ENCODE results near the gene CD160. TPM values are rescaled to one million over a fixed set of nuclear protein-coding genes. Genes with fewer than 3 reads are reported as not detected.
A peak's percentile ranks its signal among the peaks of the same experiment; 100 is the strongest.
"Not testable (repeated sequence)": the region's sequence is repeated elsewhere in the genome, so short reads cannot be mapped to it uniquely, and the experiment has no call there.

Gene CD160
- total RNA-seq, 2 experiments from 2014 or later, result not detected

DNA sequence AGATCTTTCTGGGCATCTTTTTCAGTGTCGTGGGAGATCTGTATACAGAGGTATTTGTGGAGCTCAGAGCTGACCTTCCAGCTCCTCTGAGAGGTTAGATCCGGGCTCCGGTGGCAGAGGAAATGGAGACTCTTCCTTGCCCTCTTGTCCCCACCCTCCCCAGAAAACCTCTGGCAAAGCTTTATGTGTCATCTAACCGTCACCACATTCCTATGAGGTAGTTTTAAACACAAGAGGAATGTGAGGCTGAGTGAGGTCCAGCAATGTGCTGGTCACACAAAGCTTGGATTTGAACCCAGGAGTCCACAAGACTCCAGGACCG is 1.2 kb downstream of the CD160 start:
- H3K27me3 Mint-ChIP-seq, result peaks cover 17% of the 10 kb centered on the region
- DNase-seq, result no peak

DNA sequence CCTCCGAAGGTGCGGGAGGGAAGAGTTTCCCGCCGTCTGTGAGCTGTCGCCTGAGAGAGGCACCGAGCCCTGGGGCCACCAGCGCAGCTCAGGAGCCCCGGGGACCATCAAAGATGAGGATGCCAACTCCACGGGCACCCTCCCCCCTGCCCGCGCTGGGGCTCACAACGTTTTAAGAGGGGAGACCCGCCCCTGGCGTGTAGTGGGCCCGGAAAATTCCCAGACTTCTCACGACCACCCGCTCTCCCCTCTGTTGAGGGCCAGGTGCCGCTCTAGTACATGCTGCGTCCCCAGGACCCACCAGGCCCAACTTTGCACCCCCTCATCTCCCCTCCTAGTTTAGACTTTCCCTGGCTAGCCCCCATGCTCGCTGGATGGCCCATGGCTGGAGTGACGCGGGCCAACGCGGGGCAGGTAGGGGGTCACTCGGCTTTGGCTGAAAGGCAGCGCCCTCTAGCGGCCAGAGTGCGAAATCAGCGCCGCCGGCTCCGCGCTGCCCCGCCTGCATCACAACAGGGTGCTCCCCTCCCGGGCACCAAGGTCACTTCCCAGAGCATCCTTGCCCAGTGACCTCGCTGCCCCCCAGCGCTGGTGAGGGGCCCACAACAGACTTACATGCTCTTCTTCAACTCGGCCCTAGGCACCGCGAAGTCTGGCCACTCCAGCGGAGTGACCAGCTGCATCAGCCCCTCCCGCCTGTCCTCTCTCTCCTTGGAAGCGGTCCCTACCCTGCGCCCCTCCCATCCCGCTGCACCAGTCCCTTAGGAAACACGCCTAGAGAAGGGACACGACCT is 1.8 kb downstream of the CD160 start:
- peak overlapping the region; percentile 24 for H3K4me3 Mint-ChIP-seq
- ChIA-PET CTCF (interaction anchor here (0.6 to 1.8 kb wide), 13 partner anchors 10 to 282 kb away, joined by 3 to 9 read pairs (median 3); no protein-coding TSS in a partner anchor), POLR2A (no interaction called here)
- peak; percentile 75 for DNase-seq
- no peaks in the 10 kb centered on the region for H3K9me3 Mint-ChIP-seq
- H3K27ac Mint-ChIP-seq, result no peak overlapping the region
- H3K36me3 Mint-ChIP-seq (ENCODE audit: low read depth), result no peaks in the 10 kb centered on the region
- H3K4me1 Mint-ChIP-seq, result peaks cover 28% of the 10 kb centered on the region
- peaks cover 17% of the 10 kb centered on the region for H3K27me3 Mint-ChIP-seq

More for the DNA sequence above, 1.2 kb downstream of the CD160 start:
- H3K27ac Mint-ChIP-seq, result no peak overlapping the region
- ChIA-PET POLR2A (no interaction called here), CTCF (interaction anchor here (0.6 to 1.8 kb wide), 9 partner anchors 11 to 291 kb away, joined by 3 to 7 read pairs (median 3); no protein-coding TSS in a partner anchor)
- H3K9me3 Mint-ChIP-seq, result no peaks in the 10 kb centered on the region
- peaks cover 28% of the 10 kb centered on the region for H3K4me1 Mint-ChIP-seq
- no peaks in the 10 kb centered on the region for H3K36me3 Mint-ChIP-seq (ENCODE audit: low read depth)
- H3K4me3 Mint-ChIP-seq, result no peak overlapping the region

DNA sequence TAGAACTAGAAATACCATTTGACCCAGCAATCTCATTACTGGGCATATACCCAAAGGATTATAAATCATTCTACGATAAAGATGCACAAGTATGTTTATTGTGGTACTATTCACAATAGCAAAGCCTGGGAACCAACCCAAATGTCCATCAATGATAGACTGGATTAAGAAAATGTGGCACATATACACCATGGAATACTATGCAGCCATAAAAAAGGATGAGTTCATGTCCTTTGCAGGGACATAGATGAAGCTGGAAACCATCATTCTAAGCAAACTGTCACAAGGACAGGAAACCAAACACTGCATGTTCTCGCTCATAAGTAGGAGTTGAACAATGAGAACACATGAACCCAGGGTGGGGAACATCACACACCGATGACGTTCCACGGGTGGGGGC is 6.9 kb downstream of the CD160 start:
- Mint-ChIP-seq H3K4me1 (peaks cover 13% of the 10 kb centered on the region), H3K27me3 (peaks cover 13% of the 10 kb centered on the region)
- H3K36me3 Mint-ChIP-seq (ENCODE audit: low read depth); DNase-seq; H3K27ac Mint-ChIP-seq; POLR2A ChIA-PET; H3K4me3 Mint-ChIP-seq; H3K9me3 Mint-ChIP-seq: not testable (repeated sequence)
- CTCF ChIA-PET, result interaction anchor here (1.0 kb wide), 1 partner anchor 9 kb away, joined by 3 read pairs; no protein-coding TSS in a partner anchor

DNA sequence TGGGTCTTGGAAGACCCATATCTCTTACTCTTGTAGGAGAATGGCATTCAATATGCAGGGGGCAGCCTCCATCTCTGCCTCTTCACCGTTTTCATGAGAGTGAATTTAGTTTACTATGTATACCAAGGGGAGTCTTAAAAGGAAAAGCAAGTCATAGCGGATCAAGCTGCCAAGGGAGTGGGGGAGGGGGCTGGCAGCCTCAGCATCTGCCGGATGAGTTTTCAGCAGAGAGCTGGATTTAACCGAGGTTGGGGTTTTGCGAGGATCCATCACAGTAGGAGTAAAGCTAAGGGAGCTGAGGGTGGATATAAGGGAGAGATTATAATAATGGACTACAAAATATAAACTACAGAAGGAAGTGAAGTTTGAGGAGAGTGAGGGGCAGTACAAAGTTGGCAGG is 9.9 kb downstream of the CD160 start:
- no peak for DNase-seq
- ChIA-PET CTCF (no interaction called here), POLR2A (no interaction called here)
- Mint-ChIP-seq H3K27ac (no peak overlapping the region), H3K36me3 (ENCODE audit: low read depth) (no peaks in the 10 kb centered on the region), H3K27me3 (no peaks in the 10 kb centered on the region), H3K4me1 (peaks cover 7% of the 10 kb centered on the region), H3K9me3 (no peaks in the 10 kb centered on the region), H3K4me3 (no peak overlapping the region)

DNA sequence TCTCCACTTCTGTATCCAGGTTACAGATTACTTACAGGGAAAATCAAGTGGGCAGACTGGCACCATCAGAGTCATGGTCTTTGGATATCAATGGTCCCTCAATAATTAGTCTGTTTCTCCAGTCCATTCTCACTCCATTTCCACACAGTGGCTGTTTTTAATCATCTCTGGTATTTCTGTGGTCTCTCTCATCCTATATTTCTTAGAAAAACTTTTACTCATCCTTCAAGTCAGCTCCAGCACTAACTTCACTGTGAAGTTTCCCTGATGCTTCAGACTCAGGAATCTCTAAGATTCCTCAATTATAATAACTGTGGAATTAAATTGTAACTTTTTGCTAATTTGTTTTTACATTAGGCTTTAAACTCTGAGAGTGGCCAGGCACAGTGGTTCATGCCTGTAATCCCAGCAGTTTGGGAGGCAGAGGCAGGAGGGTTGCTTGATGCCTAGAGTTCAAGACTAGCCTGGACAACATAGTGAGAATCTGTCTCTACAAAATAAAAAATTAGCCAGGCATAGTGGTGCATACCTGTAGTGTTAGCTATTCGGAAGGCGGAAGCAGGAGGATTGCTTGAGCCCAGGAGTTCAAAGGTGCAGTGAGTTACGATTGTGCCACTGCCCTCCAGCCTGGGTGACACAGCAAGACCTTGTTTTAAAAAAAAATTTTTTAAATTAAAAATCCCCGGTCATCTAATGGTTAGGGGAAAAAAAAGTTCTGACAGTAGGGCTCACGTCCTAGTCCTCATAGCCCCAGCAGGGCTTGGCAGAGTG is 10.6 kb downstream of the CD160 start:
- H3K4me3 Mint-ChIP-seq, result no peak overlapping the region

DNA sequence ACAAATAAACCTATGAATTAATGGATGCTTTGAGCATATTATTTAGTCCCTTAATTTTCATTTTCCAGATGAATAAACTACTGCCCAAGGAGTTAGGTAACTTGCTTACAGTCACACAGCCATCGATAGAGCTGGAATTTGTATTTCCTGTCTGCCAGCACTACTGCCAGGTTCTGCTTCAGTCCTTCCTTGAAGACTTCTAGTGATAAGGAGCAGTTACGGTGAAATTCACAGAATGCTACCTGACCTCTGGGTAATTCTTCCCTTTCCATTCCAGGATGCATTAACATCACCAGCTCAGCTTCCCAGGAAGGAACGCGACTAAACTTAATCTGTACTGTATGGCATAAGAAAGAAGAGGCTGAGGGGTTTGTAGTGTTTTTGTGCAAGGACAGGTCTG is 11.2 kb downstream of the CD160 start:
- no peaks in the 10 kb centered on the region for H3K9me3 Mint-ChIP-seq
- H3K4me1 Mint-ChIP-seq, result peaks cover 7% of the 10 kb centered on the region
- no peak overlapping the region for H3K27ac Mint-ChIP-seq
- no peaks in the 10 kb centered on the region for H3K27me3 Mint-ChIP-seq
- CTCF ChIA-PET, result no interaction called here
- no peak for DNase-seq
- POLR2A ChIA-PET, result no interaction called here
- H3K36me3 Mint-ChIP-seq (ENCODE audit: low read depth), result peaks cover 2% of the 10 kb centered on the region
- no peak overlapping the region for H3K4me3 Mint-ChIP-seq

More for the DNA sequence above, 10.6 kb downstream of the CD160 start:
- H3K36me3 Mint-ChIP-seq (ENCODE audit: low read depth), result no peaks in the 10 kb centered on the region
- no peak overlapping the region for H3K27ac Mint-ChIP-seq
- ChIA-PET POLR2A (no interaction called here), CTCF (no interaction called here)
- H3K27me3 Mint-ChIP-seq, result no peaks in the 10 kb centered on the region
- peaks cover 7% of the 10 kb centered on the region for H3K4me1 Mint-ChIP-seq
- no peaks in the 10 kb centered on the region for H3K9me3 Mint-ChIP-seq
- DNase-seq, result no peak

DNA sequence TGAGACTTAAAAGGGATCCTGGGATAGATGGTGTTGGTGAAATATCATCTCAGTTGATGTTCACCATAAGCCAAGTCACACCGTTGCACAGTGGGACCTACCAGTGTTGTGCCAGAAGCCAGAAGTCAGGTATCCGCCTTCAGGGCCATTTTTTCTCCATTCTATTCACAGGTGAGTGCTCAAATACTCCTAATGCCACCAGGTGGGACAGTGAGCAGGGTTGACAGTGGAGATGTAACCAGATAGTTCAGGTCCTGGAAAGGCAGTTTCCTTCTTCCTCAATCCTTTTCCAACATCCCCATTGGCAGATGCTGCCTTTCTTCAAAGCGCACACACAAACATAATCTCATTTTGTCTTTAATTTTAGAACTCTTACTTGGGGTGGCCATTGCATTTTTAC is 11.6 kb downstream of the CD160 start:
- H3K4me3 Mint-ChIP-seq, result no peak overlapping the region
- DNase-seq, result no peak
- H3K27me3 Mint-ChIP-seq, result no peaks in the 10 kb centered on the region
- no peaks in the 10 kb centered on the region for H3K9me3 Mint-ChIP-seq
- H3K27ac Mint-ChIP-seq, result no peak overlapping the region
- CTCF ChIA-PET, result no interaction called here
- POLR2A ChIA-PET, result no interaction called here
- peaks cover 5% of the 10 kb centered on the region for H3K36me3 Mint-ChIP-seq (ENCODE audit: low read depth)
- peaks cover 7% of the 10 kb centered on the region for H3K4me1 Mint-ChIP-seq

DNA sequence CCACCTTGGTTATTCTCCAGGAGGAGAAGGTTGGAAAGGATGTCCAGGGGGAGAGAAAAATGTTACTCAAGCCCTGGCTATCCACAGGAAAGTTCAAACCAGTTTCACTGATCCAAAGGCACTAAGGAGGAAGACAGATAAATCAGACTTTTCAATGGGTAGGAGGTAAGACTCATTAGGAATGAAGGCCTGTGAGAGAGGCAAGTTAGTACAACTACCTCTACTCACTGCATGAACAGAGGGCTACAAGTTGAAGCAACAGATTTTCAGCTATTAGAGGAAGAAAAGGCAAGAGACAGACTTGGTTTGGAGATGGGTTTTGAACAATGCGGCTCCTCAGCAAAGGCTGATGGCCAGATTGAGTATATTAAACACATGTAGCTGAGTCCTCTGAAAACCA is 16.9 kb downstream of the CD160 start:
- peaks cover 5% of the 10 kb centered on the region for H3K36me3 Mint-ChIP-seq (ENCODE audit: low read depth)
- no peak for DNase-seq
- H3K9me3 Mint-ChIP-seq, result no peaks in the 10 kb centered on the region
- CTCF ChIA-PET, result no interaction called here
- no peak overlapping the region for H3K27ac Mint-ChIP-seq
- POLR2A ChIA-PET, result no interaction called here
- no peaks in the 10 kb centered on the region for H3K4me1 Mint-ChIP-seq
- H3K27me3 Mint-ChIP-seq, result no peaks in the 10 kb centered on the region
- H3K4me3 Mint-ChIP-seq, result no peak overlapping the region

DNA sequence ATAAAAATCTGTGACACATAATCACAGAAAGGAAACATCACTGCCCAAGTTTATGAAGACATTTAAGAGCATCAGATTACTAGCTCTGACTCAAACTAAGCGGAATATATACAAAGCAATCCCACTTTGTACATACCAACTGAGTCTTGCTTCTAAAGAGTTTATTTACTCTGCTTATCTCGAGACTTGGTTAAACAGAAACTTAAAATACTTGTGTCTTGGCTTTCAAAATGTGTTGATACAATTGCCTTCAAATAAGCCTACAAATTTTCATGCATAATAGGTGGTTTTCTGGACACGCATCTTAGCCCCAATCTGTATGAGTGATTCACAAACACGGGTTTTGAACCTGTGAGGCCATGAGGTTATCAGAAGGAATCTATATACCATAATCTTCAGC is 21.0 kb downstream of the CD160 start:
- no peaks in the 10 kb centered on the region for H3K9me3 Mint-ChIP-seq
- no peak for DNase-seq
- peaks cover 28% of the 10 kb centered on the region for H3K36me3 Mint-ChIP-seq (ENCODE audit: low read depth)
- POLR2A ChIA-PET, result no interaction called here
- CTCF ChIA-PET, result no interaction called here
- H3K4me1 Mint-ChIP-seq, result no peaks in the 10 kb centered on the region
- H3K27me3 Mint-ChIP-seq, result no peaks in the 10 kb centered on the region
- no peak overlapping the region for H3K27ac Mint-ChIP-seq
- no peak overlapping the region for H3K4me3 Mint-ChIP-seq

DNA sequence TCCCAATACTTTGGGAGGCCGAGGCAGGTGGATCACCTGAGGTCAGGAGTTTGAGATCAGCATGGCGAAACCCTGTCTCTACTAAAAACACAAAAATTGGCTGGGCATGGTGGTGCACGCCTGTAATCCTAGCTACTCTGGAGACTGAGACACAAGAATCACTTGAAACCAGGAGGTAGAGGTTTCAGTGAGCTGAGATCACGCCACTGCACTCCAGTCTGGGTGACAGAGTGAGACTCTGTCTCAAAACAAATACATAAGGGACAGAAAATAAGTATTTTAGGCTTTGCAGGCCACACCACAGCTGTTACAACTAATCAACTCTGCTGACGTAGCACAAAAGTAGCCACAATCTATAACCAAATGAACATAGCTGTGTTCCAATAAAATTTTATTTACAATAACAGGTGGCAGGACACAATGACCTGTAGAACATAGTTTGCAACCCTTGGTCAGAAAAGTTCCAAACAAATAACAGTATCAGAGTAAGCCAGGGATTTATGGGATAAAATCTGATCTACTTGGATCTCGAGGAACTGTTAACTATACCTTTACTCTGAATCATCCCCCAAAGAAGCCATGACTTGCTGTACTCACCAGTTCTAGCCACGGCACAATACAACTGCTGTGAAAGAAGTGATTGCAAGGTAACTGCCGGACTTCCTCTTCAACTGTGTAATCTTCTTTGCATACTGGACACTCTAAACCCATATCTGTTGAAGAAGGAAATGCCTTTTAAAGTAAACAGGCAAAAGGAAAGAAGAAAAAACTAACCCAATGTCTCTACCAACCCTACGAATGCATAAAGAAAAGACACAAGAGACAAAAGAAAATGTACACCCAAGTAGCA is 28.3 kb downstream of the CD160 start:
- Mint-ChIP-seq H3K9me3 (no peaks in the 10 kb centered on the region), H3K4me3 (no peak overlapping the region), H3K27ac (no peak overlapping the region), H3K36me3 (ENCODE audit: low read depth) (peaks cover 47% of the 10 kb centered on the region), H3K27me3 (no peaks in the 10 kb centered on the region), H3K4me1 (no peaks in the 10 kb centered on the region)
- DNase-seq, result no peak
- POLR2A ChIA-PET, result no interaction called here
- CTCF ChIA-PET, result no interaction called here

DNA sequence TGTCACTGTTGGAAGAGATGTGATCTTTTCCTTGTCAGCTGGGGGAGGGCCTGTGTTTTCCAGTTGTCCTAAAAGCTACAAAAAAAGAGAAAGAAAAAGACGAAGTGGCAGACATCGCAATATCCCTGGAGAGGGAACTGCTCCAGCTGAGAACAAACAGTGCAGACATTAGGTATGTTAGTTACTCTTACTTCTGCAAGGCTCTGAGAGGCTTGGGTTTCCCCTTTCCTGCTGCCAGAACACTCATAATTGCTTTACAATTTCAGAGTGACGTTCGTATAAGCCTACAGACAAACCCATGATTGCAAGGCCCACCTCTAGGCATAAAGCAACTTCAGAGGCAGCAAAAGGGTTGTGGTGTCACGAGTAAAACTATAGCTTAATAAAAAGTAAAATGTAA is 31.1 kb downstream of the CD160 start:
- Mint-ChIP-seq H3K36me3 (ENCODE audit: low read depth) (peaks cover 31% of the 10 kb centered on the region), H3K4me3 (no peak overlapping the region), H3K4me1 (no peaks in the 10 kb centered on the region), H3K27ac (no peak overlapping the region), H3K27me3 (no peaks in the 10 kb centered on the region), H3K9me3 (no peaks in the 10 kb centered on the region)
- DNase-seq, result no peak
- CTCF ChIA-PET, result no interaction called here
- POLR2A ChIA-PET, result no interaction called here

DNA sequence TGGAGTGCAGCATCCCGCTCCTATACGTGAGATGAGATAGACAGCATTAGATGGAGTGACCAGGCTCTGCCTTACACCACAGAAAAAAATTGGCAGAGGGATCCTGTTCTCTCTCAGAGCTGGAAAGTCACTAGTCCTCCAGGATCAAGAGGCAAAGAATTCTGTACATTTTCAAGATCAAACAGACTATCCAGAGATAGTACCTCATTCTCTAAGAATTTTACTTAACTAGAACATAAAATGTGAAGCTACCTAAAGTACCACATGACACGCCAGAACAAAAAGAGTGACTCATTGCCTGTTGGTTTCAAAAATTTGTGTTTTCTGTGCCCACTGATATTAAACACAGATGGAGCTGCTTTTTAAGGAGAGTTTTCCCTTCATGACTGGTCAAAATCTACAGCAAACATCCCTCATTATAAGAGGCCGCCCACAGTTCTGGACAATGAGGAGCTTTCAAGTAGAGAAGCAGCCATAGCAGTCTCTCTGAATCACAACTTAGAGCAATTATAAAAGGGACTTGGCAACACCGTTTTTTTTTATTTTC is 32.3 kb downstream of the CD160 start:
- Mint-ChIP-seq H3K9me3 (no peaks in the 10 kb centered on the region), H3K27ac (no peak overlapping the region), H3K27me3 (no peaks in the 10 kb centered on the region), H3K4me3 (no peak overlapping the region), H3K4me1 (no peaks in the 10 kb centered on the region), H3K36me3 (ENCODE audit: low read depth) (peaks cover 32% of the 10 kb centered on the region)
- ChIA-PET POLR2A (interaction anchor here (0.9 kb wide), 1 partner anchor 21 kb away, joined by 3 read pairs; no protein-coding TSS in a partner anchor), CTCF (no interaction called here)
- DNase-seq, result no peak

DNA sequence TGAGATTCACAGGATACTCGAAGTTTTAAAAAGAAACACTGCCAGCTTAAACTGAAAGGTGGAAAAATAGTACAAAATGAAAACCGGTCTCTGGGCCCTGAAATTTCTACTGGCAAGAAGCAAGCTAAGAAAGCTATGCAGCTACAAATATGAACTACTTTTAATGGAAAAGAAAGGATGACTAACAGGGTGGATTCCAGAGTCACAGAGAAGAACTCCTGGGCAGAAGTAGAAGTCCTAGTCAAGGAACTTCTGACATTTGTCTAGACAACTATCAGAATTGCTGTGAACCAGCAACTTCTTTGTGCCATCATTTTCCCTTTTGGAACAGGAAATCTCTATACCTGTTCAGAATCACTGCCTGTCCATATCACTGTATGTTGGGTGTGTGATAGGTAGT is 38.1 kb downstream of the CD160 start:
- Mint-ChIP-seq H3K27ac (no peak overlapping the region), H3K27me3 (no peaks in the 10 kb centered on the region), H3K9me3 (peaks cover 8% of the 10 kb centered on the region), H3K4me1 (no peaks in the 10 kb centered on the region), H3K4me3 (no peak overlapping the region), H3K36me3 (ENCODE audit: low read depth) (peaks cover 41% of the 10 kb centered on the region)
- ChIA-PET CTCF (interaction anchor here (1.0 kb wide), 1 partner anchor 88 kb away, joined by 3 read pairs; the partner anchor contains the start of gene NUDT17), POLR2A (interaction anchor here (1.3 kb wide), 1 partner anchor 22 kb away, joined by 3 read pairs; no protein-coding TSS in a partner anchor)
- no peak for DNase-seq
